Trophoblast cell (in vitro differentiated cells and primary cell): ENCODE results near the gene SND1.

ENCODE experiments used
- DNase-seq, 2 donors: peaks; one replicate each; pipeline ENCODE4 v3.0.0-alpha.2; 2016
- H2AFZ ChIP-seq: 2 replicates; pipeline ENCODE4 v1.6.1; 2013; ENCODE audit warnings: low read length, moderate library complexity, mild to moderate bottlenecking; ENCODE audit not compliant: insufficient read depth, poor library complexity
- H2AK5ac ChIP-seq: 2 replicates; pipeline ENCODE4 v1.6.1; 2013; ENCODE audit warnings: mild to moderate bottlenecking, low read length
- H2BK120ac ChIP-seq: 2 replicates; pipeline ENCODE4 v1.6.1; 2013; ENCODE audit warnings: low read length, mild to moderate bottlenecking, moderate library complexity; ENCODE audit not compliant: insufficient read depth, poor library complexity
- H2BK12ac ChIP-seq: 2 replicates; pipeline ENCODE4 v1.6.1; 2013; ENCODE audit warnings: mild to moderate bottlenecking, low read length, moderate library complexity
- H2BK5ac ChIP-seq: 2 replicates; pipeline ENCODE4 v1.6.1; 2013; ENCODE audit warnings: low read length, low read depth, moderate library complexity, mild to moderate bottlenecking; ENCODE audit not compliant: poor library complexity
- H3K14ac ChIP-seq: 2 replicates; pipeline ENCODE4 v1.6.1; 2013; ENCODE audit warnings: mild to moderate bottlenecking, low read length
- H3K18ac ChIP-seq: 2 replicates; pipeline ENCODE4 v1.6.1; 2013; ENCODE audit warnings: mild to moderate bottlenecking, low read length
- H3K23ac ChIP-seq: 2 replicates; pipeline ENCODE4 v1.6.1; 2013; ENCODE audit warnings: low read length
- H3K27ac ChIP-seq: 2 replicates; pipeline ENCODE4 v1.5.1; 2013; ENCODE audit warnings: low read depth, mild to moderate bottlenecking, inconsistent platforms, low read length, moderate library complexity
- H3K27me3 ChIP-seq: 2 replicates; pipeline ENCODE4 v1.6.1; 2013; ENCODE audit warnings: inconsistent platforms, mild to moderate bottlenecking, low read length, moderate library complexity; ENCODE audit not compliant: insufficient read depth
- H3K36me3 ChIP-seq, 2 experiments: 1 replicate in 1 of 2; 2 replicates in 1 of 2; pipeline ENCODE4 v1.6.1; 2013; ENCODE audit warnings: low read length in 2 of 2, mild to moderate bottlenecking in 2 of 2, moderate library complexity in 1 of 2; ENCODE audit not compliant: insufficient read depth in 2 of 2, control insufficient read depth in 1 of 2
- H3K4ac ChIP-seq: 2 replicates; pipeline ENCODE4 v1.6.1; 2013; ENCODE audit warnings: low read depth, mild to moderate bottlenecking, low read length, moderate library complexity
- H3K4me1 ChIP-seq, 2 experiments: 1 replicate in 1 of 2; 2 replicates in 1 of 2; pipeline ENCODE4 v1.6.1; 2013; ENCODE audit warnings: low read length in 2 of 2, mild to moderate bottlenecking in 2 of 2, moderate library complexity in 1 of 2; ENCODE audit not compliant: insufficient read depth in 2 of 2, control insufficient read depth in 1 of 2
- H3K4me2 ChIP-seq: 2 replicates; pipeline ENCODE4 v1.6.1; 2013; ENCODE audit warnings: inconsistent platforms, mild to moderate bottlenecking, low read length, moderate library complexity
- H3K4me3 ChIP-seq: 2 replicates; pipeline ENCODE4 v1.5.1; 2013; ENCODE audit warnings: mild to moderate bottlenecking, low read depth, low read length, inconsistent platforms
- H3K79me1 ChIP-seq: one replicate; pipeline ENCODE4 v1.6.1; 2013; ENCODE audit warnings: low read length
- H3K79me2 ChIP-seq: 2 replicates; pipeline ENCODE4 v1.6.1; 2013; ENCODE audit warnings: low read length, mild to moderate bottlenecking; ENCODE audit not compliant: control insufficient read depth, insufficient read depth, poor library complexity
- H3K9ac ChIP-seq: 2 replicates; pipeline ENCODE4 v1.6.1; 2013; ENCODE audit warnings: mild to moderate bottlenecking, low read length
- H3K9me3 ChIP-seq: 2 replicates; pipeline ENCODE4 v1.6.1; 2013; ENCODE audit warnings: low read depth, mild to moderate bottlenecking, control low read depth, inconsistent platforms, low read length; ENCODE audit not compliant: insufficient read depth
- H4K12ac ChIP-seq: 2 replicates; pipeline ENCODE4 v1.6.1; 2013; ENCODE audit warnings: low read depth, mild to moderate bottlenecking, low read length, moderate library complexity
- H4K8ac ChIP-seq: 2 replicates; pipeline ENCODE4 v1.6.1; 2013; ENCODE audit warnings: low read depth, mild to moderate bottlenecking, low read length, moderate library complexity
- H4K91ac ChIP-seq: one replicate; pipeline ENCODE4 v1.6.1; 2013; ENCODE audit warnings: low read depth, mild to moderate bottlenecking, low read length, moderate library complexity
- WGBS: extraction: QIAGEN DNeasy Blood & Tissue Kit; methylation state at CpG from one replicate; pipeline ENCODE4 v1.1.7; 2013; ENCODE audit warnings: missing lambda C conversion rate; ENCODE audit not compliant: insufficient read length, insufficient coverage; ENCODE audit errors: extremely low coverage; 5-methylcytosine and 5-hydroxymethylcytosine counted together

The SND1 gene

DNA sequence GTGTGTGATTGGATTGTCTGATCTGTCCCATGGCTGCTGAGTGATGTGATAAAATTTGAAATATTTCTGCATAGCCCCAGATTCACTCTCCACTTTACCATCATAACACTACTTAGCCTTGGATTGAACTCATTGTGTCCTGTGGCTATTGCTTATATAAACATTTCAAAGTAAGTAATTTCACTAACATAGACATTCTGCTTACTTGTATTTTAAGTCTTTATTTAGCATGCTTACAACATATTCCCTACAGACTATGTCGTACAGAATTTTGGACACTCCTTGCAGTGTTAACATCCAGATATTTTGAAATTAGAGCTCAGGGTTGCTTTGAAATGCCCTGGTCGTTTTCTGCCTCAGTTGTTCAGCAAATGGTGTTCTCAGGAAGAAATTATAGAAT is 261.7 kb downstream of the SND1 start:
- H3K4ac ChIP-seq = no peak overlapping the region
- peaks cover 0 to 3% of the 10 kb centered on the region in 2 experiments for H3K4me1 ChIP-seq
- H4K8ac ChIP-seq = no peak overlapping the region
- H3K18ac ChIP-seq = no peak overlapping the region
- H3K27ac ChIP-seq = no peak overlapping the region
- no peak overlapping the region for H4K91ac ChIP-seq
- no peak overlapping the region for H2BK12ac ChIP-seq
- H2BK5ac ChIP-seq = no peak overlapping the region
- no peaks in the 10 kb centered on the region for H3K79me2 ChIP-seq
- H3K36me3 ChIP-seq = no peaks in the 10 kb centered on the region
- no peak overlapping the region for H4K12ac ChIP-seq
- no peak for DNase-seq
- no peak overlapping the region for H3K4me2 ChIP-seq
- no peak overlapping the region for H2AFZ ChIP-seq
- H3K14ac ChIP-seq = no peak overlapping the region
- H3K4me3 ChIP-seq = no peak overlapping the region
- H3K27me3 ChIP-seq = no peaks in the 10 kb centered on the region
- H3K9me3 ChIP-seq = no peaks in the 10 kb centered on the region
- H3K79me1 ChIP-seq = no peaks in the 10 kb centered on the region
- no peak overlapping the region for H3K9ac ChIP-seq
- H2BK120ac ChIP-seq = no peak overlapping the region
- H2AK5ac ChIP-seq = no peak overlapping the region
- H3K23ac ChIP-seq = no peak overlapping the region
- WGBS = no CpG with 5 or more reads among the region's 2 CpGs

DNA sequence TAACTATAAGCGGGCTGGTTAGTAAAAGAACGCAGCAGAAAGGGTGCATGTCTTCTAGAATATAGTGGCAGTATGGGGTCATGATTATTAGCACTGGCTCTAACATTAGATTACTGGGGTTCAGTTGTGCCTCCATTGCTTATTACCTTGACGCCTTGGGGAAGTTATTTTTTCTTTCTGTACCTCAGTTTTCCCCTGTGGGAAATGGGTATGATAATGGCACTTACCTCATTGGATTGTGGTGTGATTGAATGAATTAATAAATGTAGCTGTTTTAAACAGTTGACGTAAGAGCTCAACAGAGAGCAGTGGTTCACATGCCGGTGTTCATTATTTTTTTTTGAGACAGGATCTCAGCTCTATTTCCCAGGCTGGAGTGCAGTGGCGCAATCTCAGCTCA is 262.7 kb downstream of the SND1 start:
- Histone ChIP-seq H3K9ac (no peak overlapping the region), H3K79me1 (no peaks in the 10 kb centered on the region)
- WGBS = no CpG with 5 or more reads among the region's 6 CpGs

DNA sequence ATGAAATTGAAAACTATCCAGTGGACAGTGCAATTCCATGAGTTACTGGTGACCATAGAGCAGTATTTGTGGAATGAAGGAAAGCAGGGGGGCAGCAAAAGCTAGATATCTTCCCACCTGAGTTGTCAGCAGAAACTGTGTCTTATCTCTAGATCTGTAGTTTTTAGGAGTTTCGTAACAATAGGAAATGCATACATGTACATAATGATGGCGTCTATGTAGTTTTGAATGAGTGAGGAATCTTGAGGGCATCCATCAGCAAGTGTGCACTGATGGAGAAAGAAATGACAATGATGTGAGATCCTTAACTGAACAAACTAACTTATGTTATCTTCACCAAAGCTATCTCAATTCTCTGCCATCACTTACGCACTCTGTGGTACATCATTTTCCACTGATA is 264.7 kb downstream of the SND1 start:
- Histone ChIP-seq H2BK12ac (no peak overlapping the region), H3K79me2 (no peaks in the 10 kb centered on the region), H3K4ac (no peak overlapping the region), H3K79me1 (no peaks in the 10 kb centered on the region), H3K4me2 (no peak overlapping the region), H2BK120ac (no peak overlapping the region), H3K36me3 (no peaks in the 10 kb centered on the region), H3K23ac (no peak overlapping the region), H4K12ac (no peak overlapping the region), H3K27me3 (no peaks in the 10 kb centered on the region), H2AFZ (no peak overlapping the region), H3K9ac (no peak overlapping the region), H3K4me1 (peaks cover 0 to 3% of the 10 kb centered on the region in 2 experiments), H2BK5ac (no peak overlapping the region), H4K91ac (no peak overlapping the region), H3K14ac (no peak overlapping the region), H3K18ac (no peak overlapping the region), H3K27ac (no peak overlapping the region), H4K8ac (no peak overlapping the region), H3K4me3 (no peak overlapping the region), H2AK5ac (no peak overlapping the region), H3K9me3 (no peaks in the 10 kb centered on the region)
- no CpG with 5 or more reads among the region's 3 CpGs for WGBS
- DNase-seq = peak; percentile 34 to 93

More for the DNA sequence above, 262.7 kb downstream of the SND1 start:
- Histone ChIP-seq H3K27me3 (no peaks in the 10 kb centered on the region), H3K4me3 (no peak overlapping the region), H3K4me1 (peaks cover 0 to 3% of the 10 kb centered on the region in 2 experiments), H2AFZ (no peak overlapping the region), H2BK5ac (no peak overlapping the region), H3K14ac (no peak overlapping the region), H3K27ac (no peak overlapping the region), H2BK120ac (no peak overlapping the region), H3K36me3 (no peaks in the 10 kb centered on the region), H2AK5ac (no peak overlapping the region), H2BK12ac (no peak overlapping the region), H3K23ac (no peak overlapping the region), H3K4ac (no peak overlapping the region), H4K91ac (no peak overlapping the region), H3K9me3 (no peaks in the 10 kb centered on the region), H4K12ac (no peak overlapping the region), H3K79me2 (no peaks in the 10 kb centered on the region), H3K18ac (no peak overlapping the region), H4K8ac (no peak overlapping the region), H3K4me2 (no peak overlapping the region)
- no peak for DNase-seq

DNA sequence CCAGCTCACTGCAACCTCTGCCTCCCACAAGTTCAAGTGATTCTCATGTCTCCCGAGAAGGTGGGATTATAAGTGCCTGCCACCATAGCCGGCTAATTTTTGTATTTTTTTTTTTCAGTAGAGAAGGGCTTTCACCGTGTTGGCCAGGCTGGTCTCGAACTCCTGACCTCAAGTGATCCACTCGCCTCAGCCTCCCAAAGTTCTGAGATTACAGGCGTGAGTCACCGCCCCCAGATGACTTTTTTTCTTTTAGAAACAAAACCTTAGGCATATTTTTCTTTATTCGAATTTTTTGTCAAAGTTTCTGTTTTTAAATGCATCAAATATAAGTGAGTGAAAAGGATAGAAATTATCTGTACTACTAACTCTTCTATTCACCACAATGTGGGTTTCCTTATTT is 266.1 kb downstream of the SND1 start:
- Histone ChIP-seq H3K79me2 (peaks cover 1% of the 10 kb centered on the region), H3K4me2 (no peak overlapping the region), H4K12ac (no peak overlapping the region), H2AK5ac (no peak overlapping the region), H3K14ac (no peak overlapping the region), H2BK120ac (no peak overlapping the region), H3K23ac (no peak overlapping the region), H3K18ac (no peak overlapping the region), H3K9me3 (no peaks in the 10 kb centered on the region), H2BK12ac (no peak overlapping the region), H3K4me1 (peaks cover 0 to 3% of the 10 kb centered on the region in 2 experiments), H4K91ac (no peak overlapping the region), H3K79me1 (no peaks in the 10 kb centered on the region), H3K4ac (no peak overlapping the region), H3K27ac (no peak overlapping the region), H2BK5ac (no peak overlapping the region), H3K9ac (no peak overlapping the region), H3K27me3 (no peaks in the 10 kb centered on the region), H4K8ac (no peak overlapping the region), H2AFZ (no peak overlapping the region), H3K36me3 (no peaks in the 10 kb centered on the region), H3K4me3 (no peak overlapping the region)
- DNase-seq = no peak
- WGBS = no CpG with 5 or more reads among the region's 8 CpGs
